Lower lobe of right lung (tissue), 2 donors: ENCODE measurements around the gene ZNF837. TPM values are rescaled to one million over a fixed set of nuclear protein-coding genes. Genes with fewer than 3 reads are reported as not detected.

Experiments used
- ATAC-seq, 2 donors: fragments of 200-7000 bp; cut with Tn5 transposase; one replicate each; pipeline ENCODE4 v1.9.1; 2020 to 2022; ENCODE audit warnings: mild to moderate bottlenecking in 2 of 2, moderate library complexity in 2 of 2
- DNase-seq: peaks from one replicate; pipeline ENCODE4 v3.0.0-alpha.2; 2020
- H3K27ac ChIP-seq: fragments of 200-600 bp; one replicate; pipeline ENCODE4 v1.8.0; 2022
- H3K27me3 ChIP-seq: fragments of 200-600 bp; one replicate; pipeline ENCODE4 v1.8.0; 2022; ENCODE audit warnings: low read depth
- H3K36me3 ChIP-seq: fragments of 200-600 bp; one replicate; pipeline ENCODE4 v1.8.0; 2022; ENCODE audit warnings: mild to moderate bottlenecking
- H3K4me1 ChIP-seq: fragments of 200-600 bp; one replicate; pipeline ENCODE4 v1.8.0; 2022
- H3K4me3 ChIP-seq: fragments of 200-600 bp; one replicate; pipeline ENCODE4 v1.8.0; 2022; ENCODE audit warnings: mild to moderate bottlenecking
- H3K9me3 ChIP-seq: fragments of 200-600 bp; one replicate; pipeline ENCODE4 v1.8.0; 2022
- intact Hi-C: fragments of 100-400 bp; cut with DNase I; formaldehyde crosslinking; loops from one replicate; pipeline ENCODE4 v1.11.0; 2022
- total RNA-seq: library from RNA; stranded (reverse); fragmentation: NEBNext Ultra II Directional; extraction: Animal tissue kit (Norgen Biotek cat#: 25700); gene quantifications from one replicate; pipeline ENCODE4 v1.2.1, GENCODE V29; 2021
- TF ChIP-seq, protein P1 (sequence below): fragments of 200-600 bp; IDR thresholded peaks from one replicate; pipeline ENCODE4 v1.8.0; 2022; ENCODE audit warnings: antibody characterized with exemption, mild to moderate bottlenecking
- donor health status: DM: no; HTN: yes; CAD: no; lungs with severe emphysema.

The ZNF837 gene
- total RNA-seq, 1 donor from 2014 or later = 1.2 TPM

DNA sequence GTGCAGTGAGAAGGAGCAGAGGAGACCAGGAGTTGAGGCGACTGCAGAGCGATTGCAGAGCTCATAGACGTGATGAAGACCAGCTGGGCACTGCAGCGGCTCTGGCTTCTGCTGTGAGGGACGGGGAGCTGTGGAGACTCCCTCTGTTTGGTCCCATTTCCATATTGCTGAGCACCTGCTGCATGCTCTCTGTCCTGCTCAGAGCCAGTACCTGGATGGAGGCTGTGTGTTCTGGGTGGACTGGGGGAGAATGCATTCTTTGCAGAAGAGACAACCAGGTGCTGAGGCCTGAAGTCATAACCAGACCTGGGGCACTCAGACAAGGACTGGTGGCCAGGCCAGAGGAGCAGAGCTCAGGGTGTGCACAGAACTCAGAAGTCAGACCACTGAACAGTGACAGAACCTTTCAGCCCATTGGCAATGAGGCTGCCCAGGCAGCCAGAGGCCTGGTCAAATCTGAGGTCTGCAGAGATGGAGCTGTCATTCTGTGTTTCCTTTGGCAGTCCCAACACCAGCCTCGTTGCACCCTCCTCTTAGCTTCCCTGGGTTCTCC lies 26.3 kb downstream of the ZNF837 start:
- Histone ChIP-seq H3K27ac (no peak overlapping the region), H3K4me1 (peaks cover 30% of the 10 kb centered on the region), H3K36me3 (peaks cover 5% of the 10 kb centered on the region), H3K4me3 (no peak overlapping the region), H3K9me3 (no peaks in the 10 kb centered on the region), H3K27me3 (peaks cover 40% of the 10 kb centered on the region)
- ATAC-seq (no peak), DNase-seq (no peak)
- TF ChIP-seq, protein P1, sequence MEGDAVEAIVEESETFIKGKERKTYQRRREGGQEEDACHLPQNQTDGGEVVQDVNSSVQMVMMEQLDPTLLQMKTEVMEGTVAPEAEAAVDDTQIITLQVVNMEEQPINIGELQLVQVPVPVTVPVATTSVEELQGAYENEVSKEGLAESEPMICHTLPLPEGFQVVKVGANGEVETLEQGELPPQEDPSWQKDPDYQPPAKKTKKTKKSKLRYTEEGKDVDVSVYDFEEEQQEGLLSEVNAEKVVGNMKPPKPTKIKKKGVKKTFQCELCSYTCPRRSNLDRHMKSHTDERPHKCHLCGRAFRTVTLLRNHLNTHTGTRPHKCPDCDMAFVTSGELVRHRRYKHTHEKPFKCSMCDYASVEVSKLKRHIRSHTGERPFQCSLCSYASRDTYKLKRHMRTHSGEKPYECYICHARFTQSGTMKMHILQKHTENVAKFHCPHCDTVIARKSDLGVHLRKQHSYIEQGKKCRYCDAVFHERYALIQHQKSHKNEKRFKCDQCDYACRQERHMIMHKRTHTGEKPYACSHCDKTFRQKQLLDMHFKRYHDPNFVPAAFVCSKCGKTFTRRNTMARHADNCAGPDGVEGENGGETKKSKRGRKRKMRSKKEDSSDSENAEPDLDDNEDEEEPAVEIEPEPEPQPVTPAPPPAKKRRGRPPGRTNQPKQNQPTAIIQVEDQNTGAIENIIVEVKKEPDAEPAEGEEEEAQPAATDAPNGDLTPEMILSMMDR = no peak
- intact Hi-C loops = no loop called here

DNA sequence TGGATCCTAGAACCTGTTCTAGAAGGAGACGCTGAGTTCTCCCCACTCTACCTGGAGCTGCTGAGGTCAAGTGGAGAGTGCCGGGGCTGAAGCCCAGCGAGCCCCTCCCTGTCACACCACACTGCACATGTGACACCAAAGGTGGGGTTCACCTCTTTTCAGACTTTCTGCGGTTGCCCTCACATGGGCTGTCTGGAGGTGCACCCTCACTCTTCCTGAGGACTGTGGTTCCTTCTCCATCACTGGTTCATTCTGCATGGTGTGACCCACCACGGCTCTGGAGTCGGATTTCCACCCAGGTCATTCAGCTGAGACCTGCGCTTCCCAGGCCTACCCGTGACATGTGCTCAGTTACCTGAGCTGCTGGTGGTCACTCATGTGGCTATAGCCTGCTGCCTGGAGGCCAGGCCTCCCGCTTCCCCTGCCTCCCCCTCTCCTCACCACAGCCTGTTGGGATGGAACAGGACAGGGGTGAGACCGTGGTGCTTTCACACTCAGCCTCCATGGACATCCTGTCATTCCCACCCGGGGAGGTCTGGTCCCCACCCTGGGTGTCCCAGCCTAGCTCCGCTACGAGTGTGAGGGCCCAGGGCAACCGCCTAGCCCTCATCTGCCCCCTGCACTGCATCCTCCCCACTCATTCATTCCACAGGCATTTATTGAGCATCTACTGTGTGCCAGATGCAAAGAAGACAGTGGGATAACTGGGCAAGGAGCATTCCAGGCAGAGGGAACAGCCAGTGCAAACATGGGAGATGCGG lies 26.9 kb downstream of the ZNF837 start:
- Histone ChIP-seq H3K9me3 (no peaks in the 10 kb centered on the region), H3K36me3 (peaks cover 5% of the 10 kb centered on the region), H3K4me1 (peaks cover 31% of the 10 kb centered on the region), H3K27me3 (peaks cover 46% of the 10 kb centered on the region), H3K4me3 (no peak overlapping the region), H3K27ac (no peak overlapping the region)
- no peak for ATAC-seq
- intact Hi-C loops = no loop called here
- TF ChIP-seq, protein P1 = no peak
- no peak for DNase-seq

DNA sequence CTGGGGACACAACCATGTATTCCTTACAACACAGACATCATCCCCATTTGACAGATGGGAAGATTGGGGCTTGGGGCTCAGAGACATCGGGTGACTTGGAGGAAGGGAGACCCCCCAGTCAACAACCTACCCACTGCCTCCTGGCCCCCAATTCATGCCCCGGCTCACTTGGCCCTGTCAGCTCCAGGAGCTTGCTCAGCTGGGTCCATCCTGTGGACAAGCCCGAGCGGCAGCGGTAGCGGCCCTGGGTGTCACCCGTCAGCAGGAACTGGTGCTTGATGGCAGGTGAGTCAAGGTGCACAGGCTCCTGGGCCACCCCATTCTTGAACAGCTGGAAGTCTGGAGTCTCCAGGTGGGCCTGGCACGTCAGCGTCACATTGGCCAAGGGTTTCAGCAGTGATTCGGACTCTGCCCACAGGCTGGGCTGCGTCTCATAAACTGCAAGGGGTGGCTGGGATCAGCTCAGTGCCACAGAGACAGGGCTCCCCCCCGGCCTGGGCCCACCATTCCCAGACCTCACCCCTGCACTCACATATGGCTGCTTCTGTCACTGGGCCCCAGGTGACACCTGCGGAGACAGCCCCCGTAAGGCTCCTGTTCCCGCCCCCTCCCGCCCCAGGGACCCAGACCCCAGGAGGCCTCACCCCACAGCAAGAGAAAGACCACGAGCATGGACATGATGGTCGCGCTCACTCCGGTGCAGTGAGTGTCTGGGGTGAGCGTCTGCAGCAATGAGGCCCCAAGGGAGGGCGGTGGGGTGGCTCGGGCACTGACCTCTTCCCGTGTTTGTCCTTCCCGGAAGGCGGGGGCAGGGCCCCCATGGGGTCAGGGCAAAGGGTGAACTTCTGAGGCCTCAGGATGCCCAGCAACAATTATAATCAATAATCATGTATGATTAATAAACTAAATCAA lies 27.8 kb downstream of the ZNF837 start, which contains the start of gene A1BG:
Gene A1BG, minus strand, starts transcription at position 733 of the 912 bp plus-strand sequence. Its CDS starts 55 bp downstream, at position 678.
- TF ChIP-seq, protein P1 = no peak
- Histone ChIP-seq H3K27me3 (peaks cover 48% of the 10 kb centered on the region), H3K4me1 (peaks cover 31% of the 10 kb centered on the region), H3K9me3 (no peaks in the 10 kb centered on the region), H3K27ac (no peak within 1 kb of the TSS), H3K4me3 (no peak within 1 kb of the TSS), H3K36me3 (peaks cover 5% of the 10 kb centered on the region)
- intact Hi-C loops = no loop called here
- no peak for ATAC-seq
- DNase-seq = peak; percentile 37

DNA sequence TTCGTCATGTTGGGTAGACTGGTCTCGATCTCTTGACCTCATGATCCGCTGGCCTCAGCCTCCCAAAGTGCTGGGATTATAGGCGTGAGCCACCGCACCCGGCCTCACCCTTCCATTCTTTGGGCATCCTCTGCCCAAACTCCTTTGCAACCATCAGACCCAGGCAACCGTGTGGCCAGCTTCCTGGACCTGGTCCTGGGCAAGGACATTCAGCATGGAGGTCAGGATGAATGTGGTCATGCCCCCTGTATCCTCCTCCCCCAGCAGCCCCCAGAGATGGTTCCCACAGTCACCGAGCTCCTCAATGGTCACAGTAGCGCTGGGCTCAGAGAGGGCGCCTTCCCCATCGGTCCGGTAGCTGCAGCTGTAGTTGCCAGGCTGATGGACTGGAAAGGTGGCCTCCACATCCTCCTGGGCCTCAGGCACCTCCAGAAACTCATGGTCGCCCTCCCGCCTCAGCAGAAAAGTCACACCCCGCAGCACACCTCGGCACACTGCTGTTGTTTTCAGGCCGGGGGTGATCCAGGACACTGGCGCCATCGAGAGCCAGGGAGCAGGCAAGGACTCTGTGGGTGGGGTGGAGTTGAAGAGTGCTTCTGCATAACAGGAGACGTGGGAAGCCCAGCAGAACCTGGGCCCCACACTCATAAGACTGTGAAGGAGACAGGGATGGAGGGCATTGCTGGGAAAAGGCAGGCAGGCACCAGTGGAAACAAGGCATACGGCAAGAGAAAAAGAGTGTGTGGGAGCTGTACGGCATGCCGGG lies 28.7 kb downstream of the ZNF837 start:
- H3K4me3 ChIP-seq = no peak overlapping the region
- intact Hi-C loops = no loop called here
- peaks cover 29% of the 10 kb centered on the region for H3K4me1 ChIP-seq
- ATAC-seq = no peak
- peaks cover 47% of the 10 kb centered on the region for H3K27me3 ChIP-seq
- no peak overlapping the region for H3K27ac ChIP-seq
- no peaks in the 10 kb centered on the region for H3K9me3 ChIP-seq
- peak; percentile 32 for DNase-seq
- TF ChIP-seq, protein P1 = no peak
- H3K36me3 ChIP-seq = peaks cover 5% of the 10 kb centered on the region

DNA sequence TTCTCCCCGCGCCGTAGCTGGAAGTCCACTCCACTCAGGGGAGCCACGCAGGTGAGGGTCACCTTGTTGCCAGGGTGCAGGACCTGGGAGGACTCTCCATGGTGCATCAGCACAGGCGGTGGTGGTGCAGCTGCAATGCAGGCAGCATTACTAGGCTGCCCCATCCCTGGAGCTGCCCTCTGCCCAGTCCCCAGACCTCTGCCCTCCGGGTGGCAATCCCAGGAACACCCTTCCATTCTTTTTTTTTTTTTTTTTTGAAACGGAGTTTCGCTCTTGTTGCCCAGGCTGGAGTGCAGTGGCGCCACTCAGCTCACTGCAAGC lies 29.3 kb downstream of the ZNF837 start:
- Histone ChIP-seq H3K27ac (no peak overlapping the region), H3K9me3 (no peaks in the 10 kb centered on the region), H3K27me3 (peaks cover 42% of the 10 kb centered on the region), H3K36me3 (peaks cover 5% of the 10 kb centered on the region), H3K4me1 (peaks cover 22% of the 10 kb centered on the region), H3K4me3 (no peak overlapping the region)
- intact Hi-C loops = no loop called here
- DNase-seq (no peak), ATAC-seq (no peak)
- TF ChIP-seq, protein P1 = no peak
